ENCODE measurements around the gene EFHC1. TPM values are rescaled to one million over a fixed set of nuclear protein-coding genes. Genes with fewer than 3 reads are reported as not detected.

The EFHC1 gene
- polyA plus RNA-seq, 1 donor (not counting 4 experiments of a cell fraction or from before 2014, with no cell fraction given): 20.5 TPM

GRCh38 chr6:52388790-52389189 is 31.4 kb upstream of the EFHC1 start:
- peaks cover 25% of the 10 kb centered on the region for H3K4me1 ChIP-seq (ENCODE audit: control insufficient read depth, extremely low read depth, insufficient read depth, low read length)
- dilution Hi-C loops (cut with MboI; ENCODE audit: extremely low pct_ligation_motif_present, low sequenced_read_pairs): no loop called here
- no peak overlapping the region for H3K4me3 ChIP-seq (ENCODE audit: control insufficient read depth in 2 of 3, extremely low read depth in 1 of 3, insufficient read depth in 2 of 3, low read depth in 1 of 3, low read length in 3 of 3)
- DNase-seq (ENCODE audit: low read depth, low spot score): no peak
- H3K27ac ChIP-seq (ENCODE audit: control insufficient read depth, insufficient read depth, low read length): no peak overlapping the region
- no peaks in the 10 kb centered on the region for H3K9me1 ChIP-seq (ENCODE audit: control insufficient read depth, extremely low read depth, insufficient read depth, low read length)
- FAIRE-seq: no peak
- H3K27me3 ChIP-seq (ENCODE audit: control insufficient read depth, extremely low read depth, insufficient read depth, low read length): no peaks in the 10 kb centered on the region
- TF ChIP-seq CTCF (optimal IDR thresholded peaks at IDR 0.05 in 1 of 3, IDR thresholded peaks at IDR 0.05 in 1 of 3, conservative IDR thresholded peaks at IDR 0.05 in 1 of 3; ENCODE audit: extremely low read depth in 1 of 3, insufficient read depth in 2 of 3, low read length in 3 of 3) (no peak), EZH2 (IDR thresholded peaks at IDR 0.05; ENCODE audit: low read length) (no peak)
- H3K9me3 ChIP-seq (ENCODE audit: control insufficient read depth, low read depth, low read length): no peaks in the 10 kb centered on the region
- H3K79me2 ChIP-seq (ENCODE audit: control insufficient read depth, insufficient read depth, low read length): no peaks in the 10 kb centered on the region
- no peak overlapping the region for H2AFZ ChIP-seq (ENCODE audit: control insufficient read depth, low read length)
- H3K36me3 ChIP-seq (ENCODE audit: control insufficient read depth in 2 of 2, extremely low read depth in 1 of 2, insufficient read depth in 2 of 2, low read length in 2 of 2): no peaks in the 10 kb centered on the region
- no peak overlapping the region for H3K9ac ChIP-seq (ENCODE audit: control insufficient read depth, extremely low read depth, insufficient read depth, low read length)
- H4K20me1 ChIP-seq (ENCODE audit: control insufficient read depth, extremely low read depth, insufficient read depth, low read length): no peaks in the 10 kb centered on the region
- no peak overlapping the region for H3K4me2 ChIP-seq (ENCODE audit: control insufficient read depth, extremely low read depth, insufficient read depth, low read depth, low read length)

GRCh38 chr6:52389264-52389625 is 30.9 kb upstream of the EFHC1 start:
- Histone ChIP-seq H3K4me3 (ENCODE audit: control insufficient read depth in 2 of 3, extremely low read depth in 1 of 3, insufficient read depth in 2 of 3, low read depth in 1 of 3, low read length in 3 of 3) (no peak overlapping the region), H3K27ac (ENCODE audit: control insufficient read depth, insufficient read depth, low read length) (no peak overlapping the region), H3K9me3 (ENCODE audit: control insufficient read depth, low read depth, low read length) (no peaks in the 10 kb centered on the region), H3K4me1 (ENCODE audit: control insufficient read depth, extremely low read depth, insufficient read depth, low read length) (peaks cover 25% of the 10 kb centered on the region), H3K79me2 (ENCODE audit: control insufficient read depth, insufficient read depth, low read length) (no peaks in the 10 kb centered on the region), H3K9me1 (ENCODE audit: control insufficient read depth, extremely low read depth, insufficient read depth, low read length) (no peaks in the 10 kb centered on the region), H3K27me3 (ENCODE audit: control insufficient read depth, extremely low read depth, insufficient read depth, low read length) (no peaks in the 10 kb centered on the region), H3K4me2 (ENCODE audit: control insufficient read depth, extremely low read depth, insufficient read depth, low read depth, low read length) (peak overlapping the region; percentile 76), H3K36me3 (ENCODE audit: control insufficient read depth in 2 of 2, extremely low read depth in 1 of 2, insufficient read depth in 2 of 2, low read length in 2 of 2) (no peaks in the 10 kb centered on the region), H2AFZ (ENCODE audit: control insufficient read depth, low read length) (no peak overlapping the region), H3K9ac (ENCODE audit: control insufficient read depth, extremely low read depth, insufficient read depth, low read length) (no peak overlapping the region), H4K20me1 (ENCODE audit: control insufficient read depth, extremely low read depth, insufficient read depth, low read length) (no peaks in the 10 kb centered on the region)
- FAIRE-seq (no peak), DNase-seq (ENCODE audit: low read depth, low spot score) (no peak)
- no peak for TF ChIP-seq EZH2 (IDR thresholded peaks at IDR 0.05; ENCODE audit: low read length)
- TF ChIP-seq CTCF (optimal IDR thresholded peaks at IDR 0.05 in 1 of 3, IDR thresholded peaks at IDR 0.05 in 1 of 3, conservative IDR thresholded peaks at IDR 0.05 in 1 of 3; ENCODE audit: extremely low read depth in 1 of 3, insufficient read depth in 2 of 3, low read length in 3 of 3): no peak
- dilution Hi-C loops (cut with MboI; ENCODE audit: extremely low pct_ligation_motif_present, low sequenced_read_pairs): no loop called here

Measured in keratinocyte (primary cell).